Measurements from ENCODE around the gene LRPPRC.

- TF ChIP-seq CTCF (conservative IDR thresholded peaks at IDR 0.05 in 1 of 2, IDR thresholded peaks at IDR 0.05 in 1 of 2; ENCODE audit: extremely low read depth in 1 of 2, insufficient read depth in 1 of 2, low read depth in 1 of 2, low read length in 2 of 2) = no peak
- TF ChIP-seq EZH2 (IDR thresholded peaks at IDR 0.05; ENCODE audit: borderline replicate concordance, low read length) = no peak
These were observed 54.4 kb downstream of the LRPPRC start for GRCh38 chr2:43941359-43941758.

Measured in mammary epithelial cell (primary cell).